ENCODE results near the gene MBOAT1.

The MBOAT1 gene

DNA sequence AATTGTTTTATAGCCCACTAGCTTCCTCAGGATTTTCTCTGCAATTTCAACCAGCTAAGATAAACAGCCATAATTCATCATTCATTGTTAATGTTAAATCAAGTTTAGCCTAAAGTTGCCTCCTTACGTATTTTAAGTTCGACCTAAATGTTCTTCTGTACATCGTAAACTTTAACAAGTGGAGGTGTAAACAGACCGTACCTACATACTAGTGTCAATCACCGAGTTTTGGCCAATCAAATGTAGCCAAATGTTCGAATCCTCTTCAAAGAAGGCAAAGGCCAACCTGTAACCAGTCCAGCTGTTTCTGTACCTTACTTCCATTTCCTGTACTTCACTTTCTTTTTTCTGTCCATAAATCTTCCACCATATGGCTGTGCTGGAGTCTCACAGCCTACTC is 13.5 kb downstream of the MBOAT1 start:
- TF ChIP-seq, protein P1, sequence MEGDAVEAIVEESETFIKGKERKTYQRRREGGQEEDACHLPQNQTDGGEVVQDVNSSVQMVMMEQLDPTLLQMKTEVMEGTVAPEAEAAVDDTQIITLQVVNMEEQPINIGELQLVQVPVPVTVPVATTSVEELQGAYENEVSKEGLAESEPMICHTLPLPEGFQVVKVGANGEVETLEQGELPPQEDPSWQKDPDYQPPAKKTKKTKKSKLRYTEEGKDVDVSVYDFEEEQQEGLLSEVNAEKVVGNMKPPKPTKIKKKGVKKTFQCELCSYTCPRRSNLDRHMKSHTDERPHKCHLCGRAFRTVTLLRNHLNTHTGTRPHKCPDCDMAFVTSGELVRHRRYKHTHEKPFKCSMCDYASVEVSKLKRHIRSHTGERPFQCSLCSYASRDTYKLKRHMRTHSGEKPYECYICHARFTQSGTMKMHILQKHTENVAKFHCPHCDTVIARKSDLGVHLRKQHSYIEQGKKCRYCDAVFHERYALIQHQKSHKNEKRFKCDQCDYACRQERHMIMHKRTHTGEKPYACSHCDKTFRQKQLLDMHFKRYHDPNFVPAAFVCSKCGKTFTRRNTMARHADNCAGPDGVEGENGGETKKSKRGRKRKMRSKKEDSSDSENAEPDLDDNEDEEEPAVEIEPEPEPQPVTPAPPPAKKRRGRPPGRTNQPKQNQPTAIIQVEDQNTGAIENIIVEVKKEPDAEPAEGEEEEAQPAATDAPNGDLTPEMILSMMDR (IDR thresholded peaks at IDR 0.05), result no peak

DNA sequence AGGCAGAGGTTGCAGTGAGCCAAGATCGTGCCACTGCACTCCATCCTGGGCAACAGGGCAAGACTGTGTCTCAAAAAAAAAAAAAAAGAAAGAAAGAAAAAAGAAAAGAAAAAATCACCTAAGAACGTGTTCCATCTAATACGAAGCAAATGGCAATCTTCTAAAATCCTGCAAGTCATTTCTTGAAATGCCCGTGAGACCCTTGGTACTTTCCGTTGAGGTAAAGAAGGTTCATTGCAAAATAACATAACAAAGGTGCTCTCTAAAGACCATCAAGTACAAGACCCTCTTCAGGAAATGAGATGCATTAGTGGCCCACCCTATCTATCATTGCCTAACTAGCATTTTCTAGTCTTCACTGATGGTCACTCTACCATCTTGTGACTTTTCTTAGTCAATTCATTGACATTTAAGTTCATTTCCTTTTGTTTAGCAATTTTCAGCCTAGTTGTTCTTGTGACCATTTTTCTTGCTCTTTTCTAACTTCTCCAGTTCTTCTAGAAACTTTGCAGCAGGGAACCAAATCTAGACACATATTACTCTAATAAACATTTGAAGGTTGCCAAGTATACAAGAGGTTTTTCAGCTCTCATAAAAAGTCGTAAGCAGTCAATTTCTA is 14.0 kb downstream of the MBOAT1 start:
- TF ChIP-seq, protein P1 (IDR thresholded peaks at IDR 0.05), result no peak

DNA sequence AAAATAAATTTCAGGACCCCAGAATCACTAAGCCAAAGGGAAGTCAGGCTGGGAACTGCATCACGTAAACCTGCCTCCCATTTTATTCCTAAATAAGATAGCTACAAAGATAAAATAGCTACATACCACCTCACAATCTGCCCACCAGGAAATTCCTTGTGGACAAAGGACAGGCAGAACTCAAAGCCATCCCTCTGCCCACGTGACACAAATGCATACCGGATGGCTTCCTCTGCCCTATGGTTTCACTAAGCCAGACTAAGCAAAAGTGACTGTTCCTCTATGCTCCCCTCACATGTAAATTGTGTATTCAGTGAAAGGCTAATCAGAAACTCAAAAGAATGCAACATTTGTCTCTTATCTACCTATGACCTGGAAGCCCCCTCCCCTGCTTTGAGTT is 15.0 kb downstream of the MBOAT1 start:
- TF ChIP-seq, protein P1 (IDR thresholded peaks at IDR 0.05), result no peak

DNA sequence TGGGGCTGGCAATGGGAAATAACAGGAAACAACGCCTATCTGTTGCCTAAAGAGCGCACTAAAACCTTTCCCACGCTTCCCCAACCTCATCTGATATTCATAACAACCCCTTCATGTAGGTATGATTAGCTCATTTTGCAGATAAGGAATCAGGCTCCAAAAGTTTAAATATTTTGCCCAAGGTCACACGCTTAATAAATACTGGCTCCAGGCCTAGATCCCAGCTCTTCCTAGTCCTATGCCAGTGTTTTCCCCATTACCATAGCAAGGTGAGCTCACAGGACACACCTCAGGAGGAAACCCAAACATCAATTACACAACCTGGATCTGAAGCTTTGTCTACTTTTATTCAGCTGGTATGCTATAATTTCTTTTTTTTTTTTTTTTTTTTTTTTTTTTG is 19.6 kb downstream of the MBOAT1 start:
- TF ChIP-seq, protein P1 (IDR thresholded peaks at IDR 0.05), result no peak

DNA sequence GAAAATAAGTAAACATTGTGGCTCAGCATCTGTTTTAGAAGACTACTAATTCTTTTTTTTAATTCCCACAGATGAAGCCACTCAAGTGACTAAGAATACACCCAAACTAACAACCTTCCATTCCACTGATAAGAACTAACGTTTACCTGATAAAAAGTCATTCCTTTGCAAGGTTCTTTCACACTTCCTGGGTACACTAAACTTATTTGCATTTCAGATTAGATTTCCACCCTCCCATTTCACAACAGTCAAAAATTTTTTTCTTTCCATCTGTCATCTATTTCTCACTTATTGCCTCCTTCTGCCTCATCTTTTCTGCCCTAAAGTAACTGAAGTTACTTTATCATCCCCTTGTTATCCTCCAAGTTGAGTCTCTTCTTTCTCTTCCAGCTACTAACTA is 20.3 kb downstream of the MBOAT1 start:
- TF ChIP-seq, protein P1 (IDR thresholded peaks at IDR 0.05), result no peak

DNA sequence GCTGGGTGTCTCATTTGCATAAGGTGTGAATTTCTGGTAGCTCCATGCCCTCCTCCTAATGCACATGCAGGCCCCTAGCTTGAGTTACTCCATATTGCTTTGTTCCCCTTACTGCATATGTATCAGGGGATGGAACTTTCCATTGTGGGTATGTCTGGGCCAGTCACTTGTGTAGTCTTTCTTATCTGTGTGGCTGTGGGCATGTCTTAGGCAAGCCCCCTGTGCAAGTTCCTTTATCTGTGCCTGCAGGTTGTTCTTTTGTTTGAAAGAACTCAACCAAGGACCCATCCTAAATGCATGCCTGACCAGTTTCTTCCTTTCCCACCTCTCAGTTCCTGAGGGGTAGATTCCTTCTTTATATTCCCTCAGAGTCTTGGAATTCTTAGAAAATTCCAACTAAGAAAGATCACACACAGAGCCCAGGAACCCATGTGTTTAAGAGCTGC is 23.6 kb downstream of the MBOAT1 start:
- TF ChIP-seq, protein P1 (IDR thresholded peaks at IDR 0.05), result no peak

DNA sequence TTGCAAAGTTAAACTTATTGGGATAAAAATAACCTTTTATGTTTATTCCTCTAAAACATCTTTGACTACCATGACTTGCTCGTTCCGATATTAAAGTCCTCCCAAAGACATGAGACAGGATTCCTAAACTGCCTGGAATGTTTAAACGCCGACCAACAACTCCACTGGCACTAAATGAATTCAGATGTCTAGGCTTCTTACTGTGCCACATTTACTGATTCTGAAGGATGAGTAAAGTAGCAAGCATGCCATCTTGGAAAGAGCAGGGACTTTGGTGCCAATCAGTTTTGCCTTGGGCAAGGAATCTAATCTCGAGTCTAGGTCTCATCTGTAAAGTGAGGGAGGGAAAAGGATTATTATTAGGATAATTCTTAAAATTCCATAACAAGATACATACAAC is 25.3 kb downstream of the MBOAT1 start:
- TF ChIP-seq, protein P1 (IDR thresholded peaks at IDR 0.05), result no peak

DNA sequence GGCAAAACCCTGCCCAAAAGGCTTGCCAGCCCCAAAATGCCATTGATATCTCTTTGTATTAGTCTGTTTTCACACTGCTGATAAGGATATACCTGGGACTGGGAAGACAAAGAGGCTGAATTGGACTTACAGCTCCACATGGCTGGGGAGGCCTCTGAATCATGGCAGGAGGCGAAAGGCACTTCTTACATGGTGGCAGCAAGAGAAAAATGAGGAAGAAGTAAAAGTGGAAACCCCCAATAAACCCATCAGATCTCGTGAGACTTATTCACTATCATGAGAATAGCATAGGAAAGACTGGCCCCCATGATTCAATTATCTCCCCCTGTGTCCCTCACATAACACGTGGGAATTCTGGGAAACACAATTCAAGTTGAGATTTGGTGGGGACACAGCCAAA is 28.6 kb downstream of the MBOAT1 start:
- TF ChIP-seq, protein P1 (IDR thresholded peaks at IDR 0.05), result no peak
